HepG2 (cell line): ENCODE measurements around the gene HMGN4. TPM values are rescaled to one million over a fixed set of nuclear protein-coding genes. Genes with fewer than 3 reads are reported as not detected.

Experiments
- AGO2 ChIP-seq: fragments of 200-400 bp; formaldehyde crosslinking; optimal IDR thresholded peaks from 2 replicates; pipeline ENCODE3; 2017; ENCODE audit warnings: mild to moderate bottlenecking, low read depth, low read length, moderate library complexity
- AKAP8 ChIP-seq: sonication (generic); formaldehyde crosslinking; IDR thresholded peaks from 2 replicates; pipeline ENCODE4 v1.5.1; 2020; ENCODE audit warnings: mild to moderate bottlenecking, missing genetic modification reagents
- BCL6 ChIP-seq: IDR thresholded peaks from 2 replicates; pipeline ENCODE4 v1.6.1; 2016; ENCODE audit warnings: missing genetic modification reagents, missing compliant biosample characterization
- CCAR2 ChIP-seq: fragments of 200-400 bp; formaldehyde crosslinking; optimal IDR thresholded peaks from 2 replicates; pipeline ENCODE3; 2018; ENCODE audit warnings: low read depth, mild to moderate bottlenecking, low read length, moderate library complexity
- FOXP4 ChIP-seq: sonication (generic); formaldehyde crosslinking; IDR thresholded peaks from 2 replicates; pipeline ENCODE4 v1.4.0; 2020; ENCODE audit warnings: missing genetic modification reagents
- HNF4A ChIP-seq: sonication (generic); formaldehyde crosslinking; IDR thresholded peaks from 2 replicates; pipeline ENCODE4 v1.4.0; 2020; ENCODE audit warnings: missing genetic modification reagents
- ISX ChIP-seq: sonication (generic); formaldehyde crosslinking; conservative IDR thresholded peaks from 2 replicates; pipeline ENCODE4 v1.5.0; 2020; ENCODE audit warnings: missing genetic modification reagents
- MIXL1 ChIP-seq: IDR thresholded peaks from 2 replicates; pipeline ENCODE4 v1.6.1; 2016
- PHF5A ChIP-seq: IDR thresholded peaks from one replicate; pipeline ENCODE4 v1.6.1; 2018; ENCODE audit warnings: low read depth, missing genetic modification reagents; ENCODE audit not compliant: unreplicated experiment
- SAFB2 ChIP-seq: sonication (generic); formaldehyde crosslinking; IDR thresholded peaks from 2 replicates; pipeline ENCODE4 v1.5.1; 2020; ENCODE audit warnings: missing genetic modification reagents, low read depth, mild to moderate bottlenecking, borderline replicate concordance
- SIN3B ChIP-seq: fragments of 150-350 bp; IDR thresholded peaks from 2 replicates; pipeline ENCODE4 v1.6.1; 2014; ENCODE audit warnings: low read length
- TARDBP ChIP-seq: sonication (generic); formaldehyde crosslinking; IDR thresholded peaks from 2 replicates; pipeline ENCODE4 v1.8.0; 2022; ENCODE audit warnings: mild to moderate bottlenecking, missing genetic modification reagents
- TBL1XR1 ChIP-seq: fragments of 150-350 bp; IDR thresholded peaks from 2 replicates; pipeline ENCODE4 v1.6.1; 2014; ENCODE audit warnings: borderline replicate concordance, low read length; ENCODE audit not compliant: partially characterized antibody
- TCF7L2 ChIP-seq: IDR thresholded peaks from 2 replicates; pipeline ENCODE4 v1.6.1; 2011; ENCODE audit warnings: mild to moderate bottlenecking, low read depth, low read length, moderate library complexity
- ZMAT3 ChIP-seq: sonication (generic); formaldehyde crosslinking; conservative IDR thresholded peaks from 2 replicates; pipeline ENCODE4 v1.7.0; 2021; ENCODE audit warnings: missing genetic modification reagents
- ZNF20 ChIP-seq: sonication (generic); formaldehyde crosslinking; IDR thresholded peaks from 2 replicates; pipeline ENCODE4 v1.4.0; 2020; ENCODE audit warnings: mild to moderate bottlenecking, moderate library complexity, missing genetic modification reagents
- ZNF260 ChIP-seq: sonication (generic); formaldehyde crosslinking; IDR thresholded peaks from 2 replicates; pipeline ENCODE4 v1.4.0; 2020; ENCODE audit warnings: missing genetic modification reagents, low read depth, mild to moderate bottlenecking, borderline replicate concordance
- ZNF550 ChIP-seq: sonication (generic); formaldehyde crosslinking; IDR thresholded peaks from 2 replicates; pipeline ENCODE4 v1.4.0; 2020; ENCODE audit warnings: mild to moderate bottlenecking, missing genetic modification reagents, borderline replicate concordance
- ZNF562 ChIP-seq: sonication (generic); formaldehyde crosslinking; IDR thresholded peaks from 2 replicates; pipeline ENCODE4 v1.8.0; 2022; ENCODE audit warnings: missing genetic modification reagents, borderline replicate concordance
- ZNF879 ChIP-seq: sonication (generic); formaldehyde crosslinking; IDR thresholded peaks from 2 replicates; pipeline ENCODE4 v1.8.1; 2023; ENCODE audit warnings: missing genetic modification reagents
- polyA plus RNA-seq, 8 experiments: library from polyadenylated mRNA; depleted of rRNA in 3 of 8; stranded (reverse) in 7 of 8; unstranded in 1 of 8; fragments of >200 nt; fragmentation: Illumina TruSeq in 4 of 8; extraction: Trizol in 4 of 8; gene quantifications; 2 replicates each; pipeline versions ENCODE4 v1.2.1 to v1.2.3, GENCODE V29; 2011 to 2016; ENCODE audit warnings: low read depth in 4 of 8, missing spikeins in 1 of 8, mixed read lengths in 1 of 8; ENCODE audit not compliant: insufficient read depth in 1 of 8
- total RNA-seq, 5 experiments: library from RNA; depleted of rRNA; stranded (reverse); fragments of >200 nt; fragmentation: Illumina TruSeq; extraction: Trizol; gene quantifications; 2 replicates each; pipeline ENCODE4 v1.2.3, GENCODE V29; 2016; ENCODE audit warnings: low read depth in 1 of 5
- TF ChIP-seq, protein P1 (sequence below): sonication (generic); formaldehyde crosslinking; IDR thresholded peaks from 2 replicates; pipeline ENCODE4 v1.4.0; 2020; ENCODE audit warnings: mild to moderate bottlenecking, missing genetic modification reagents
- TF ChIP-seq, protein P2 (sequence below): sonication (generic); formaldehyde crosslinking; IDR thresholded peaks from 2 replicates; pipeline ENCODE4 v1.5.1; 2020; ENCODE audit warnings: missing genetic modification reagents, mild to moderate bottlenecking, borderline replicate concordance
- TF ChIP-seq, protein P3 (sequence below): sonication (generic); formaldehyde crosslinking; IDR thresholded peaks from 2 replicates; pipeline ENCODE4 v1.4.0; 2020; ENCODE audit warnings: missing genetic modification reagents, borderline replicate concordance

HMGN4 gene
- total and polyA plus RNA-seq, 2 of the 13 experiments (the other 11 are each of a cell fraction or from before 2014, with no cell fraction given), result 39.9 to 52.1 TPM

- peak; percentile 94 for TF ChIP-seq FOXP4 (CRISPR knock-in tag)
- peak; percentile 91 for TF ChIP-seq TBL1XR1
- TF ChIP-seq, protein P1, sequence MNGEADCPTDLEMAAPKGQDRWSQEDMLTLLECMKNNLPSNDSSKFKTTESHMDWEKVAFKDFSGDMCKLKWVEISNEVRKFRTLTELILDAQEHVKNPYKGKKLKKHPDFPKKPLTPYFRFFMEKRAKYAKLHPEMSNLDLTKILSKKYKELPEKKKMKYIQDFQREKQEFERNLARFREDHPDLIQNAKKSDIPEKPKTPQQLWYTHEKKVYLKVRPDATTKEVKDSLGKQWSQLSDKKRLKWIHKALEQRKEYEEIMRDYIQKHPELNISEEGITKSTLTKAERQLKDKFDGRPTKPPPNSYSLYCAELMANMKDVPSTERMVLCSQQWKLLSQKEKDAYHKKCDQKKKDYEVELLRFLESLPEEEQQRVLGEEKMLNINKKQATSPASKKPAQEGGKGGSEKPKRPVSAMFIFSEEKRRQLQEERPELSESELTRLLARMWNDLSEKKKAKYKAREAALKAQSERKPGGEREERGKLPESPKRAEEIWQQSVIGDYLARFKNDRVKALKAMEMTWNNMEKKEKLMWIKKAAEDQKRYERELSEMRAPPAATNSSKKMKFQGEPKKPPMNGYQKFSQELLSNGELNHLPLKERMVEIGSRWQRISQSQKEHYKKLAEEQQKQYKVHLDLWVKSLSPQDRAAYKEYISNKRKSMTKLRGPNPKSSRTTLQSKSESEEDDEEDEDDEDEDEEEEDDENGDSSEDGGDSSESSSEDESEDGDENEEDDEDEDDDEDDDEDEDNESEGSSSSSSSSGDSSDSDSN, result no peak
- TF ChIP-seq SIN3B, result no peak
- peak; percentile 88 for TF ChIP-seq BCL6 (CRISPR knock-in tag)
- TF ChIP-seq ZNF550 (CRISPR knock-in tag), result no peak
- TF ChIP-seq, protein P2, sequence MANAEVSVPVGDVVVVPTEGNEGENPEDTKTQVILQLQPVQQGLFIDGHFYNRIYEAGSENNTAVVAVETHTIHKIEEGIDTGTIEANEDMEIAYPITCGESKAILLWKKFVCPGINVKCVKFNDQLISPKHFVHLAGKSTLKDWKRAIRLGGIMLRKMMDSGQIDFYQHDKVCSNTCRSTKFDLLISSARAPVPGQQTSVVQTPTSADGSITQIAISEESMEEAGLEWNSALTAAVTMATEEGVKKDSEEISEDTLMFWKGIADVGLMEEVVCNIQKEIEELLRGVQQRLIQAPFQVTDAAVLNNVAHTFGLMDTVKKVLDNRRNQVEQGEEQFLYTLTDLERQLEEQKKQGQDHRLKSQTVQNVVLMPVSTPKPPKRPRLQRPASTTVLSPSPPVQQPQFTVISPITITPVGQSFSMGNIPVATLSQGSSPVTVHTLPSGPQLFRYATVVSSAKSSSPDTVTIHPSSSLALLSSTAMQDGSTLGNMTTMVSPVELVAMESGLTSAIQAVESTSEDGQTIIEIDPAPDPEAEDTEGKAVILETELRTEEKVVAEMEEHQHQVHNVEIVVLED, result no peak; the same call in 1 of the 2 replicates
- no peak for TF ChIP-seq AGO2
- 0 out of 2 replicates have a peak, but pooled peaks have one; percentile 47 for TF ChIP-seq ZMAT3
- peak; percentile 46 for TF ChIP-seq PHF5A
- no peak for TF ChIP-seq HNF4A
- no peak for TF ChIP-seq ZNF562 (CRISPR knock-in tag)
- no peak for TF ChIP-seq ISX (CRISPR knock-in tag)
- TF ChIP-seq TCF7L2, result no peak
- TF ChIP-seq ZNF260, result no peak
- peak; percentile 15; the same call in 1 of the 2 replicates for TF ChIP-seq ZNF20 (CRISPR knock-in tag)
- peak; percentile 61 for TF ChIP-seq CCAR2
- TF ChIP-seq TARDBP (CRISPR knock-in tag), result peak; percentile 47; the same call in 1 of the 2 replicates
- TF ChIP-seq, protein P3, sequence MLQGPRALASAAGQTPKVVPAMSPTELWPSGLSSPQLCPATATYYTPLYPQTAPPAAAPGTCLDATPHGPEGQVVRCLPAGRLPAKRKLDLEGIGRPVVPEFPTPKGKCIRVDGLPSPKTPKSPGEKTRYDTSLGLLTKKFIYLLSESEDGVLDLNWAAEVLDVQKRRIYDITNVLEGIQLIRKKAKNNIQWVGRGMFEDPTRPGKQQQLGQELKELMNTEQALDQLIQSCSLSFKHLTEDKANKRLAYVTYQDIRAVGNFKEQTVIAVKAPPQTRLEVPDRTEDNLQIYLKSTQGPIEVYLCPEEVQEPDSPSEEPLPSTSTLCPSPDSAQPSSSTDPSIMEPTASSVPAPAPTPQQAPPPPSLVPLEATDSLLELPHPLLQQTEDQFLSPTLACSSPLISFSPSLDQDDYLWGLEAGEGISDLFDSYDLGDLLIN (CRISPR knock-in tag), result no peak
- peak; percentile 80 for TF ChIP-seq MIXL1
- TF ChIP-seq SAFB2 (CRISPR knock-in tag), result no peak
- TF ChIP-seq AKAP8 (CRISPR knock-in tag), result no peak
- TF ChIP-seq ZNF879, result no peak
These were observed 30.7 kb downstream of the HMGN4 start (continued) for GRCh38 chr6:26568601-26569432.
